GM20431 (cell line): ENCODE data around the gene TENM3.

Experiments used
- in situ Hi-C: fragments of 300-500 bp; cut with MseI, MboI; formaldehyde crosslinking; loops from one replicate; pipeline ENCODE4 v1.15.0; 2020; ENCODE audit warnings: low sequenced_read_pairs; ENCODE audit not compliant: unreplicated experiment

TENM3 gene

DNA sequence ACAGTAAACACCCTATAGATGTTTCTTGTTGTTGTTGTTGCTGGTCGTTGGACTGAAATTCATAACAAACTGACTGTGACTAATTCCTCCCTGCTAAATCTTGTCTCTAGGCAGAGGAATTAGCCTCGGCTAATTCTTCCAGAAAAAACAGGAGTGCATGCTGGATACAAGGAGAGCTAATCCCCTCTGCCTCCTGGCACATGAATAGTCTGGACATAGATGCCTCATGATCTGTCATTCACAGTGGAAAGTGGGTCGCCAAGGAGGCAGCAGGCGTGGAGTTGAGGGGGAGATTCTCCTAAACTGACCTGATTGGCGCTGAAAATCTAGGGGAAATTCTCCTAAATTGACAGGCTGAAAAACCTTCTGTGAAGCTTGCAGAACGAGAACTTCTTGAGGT, 453.9 kb downstream of the TENM3 start:
- in situ Hi-C loops, result no loop called here

DNA sequence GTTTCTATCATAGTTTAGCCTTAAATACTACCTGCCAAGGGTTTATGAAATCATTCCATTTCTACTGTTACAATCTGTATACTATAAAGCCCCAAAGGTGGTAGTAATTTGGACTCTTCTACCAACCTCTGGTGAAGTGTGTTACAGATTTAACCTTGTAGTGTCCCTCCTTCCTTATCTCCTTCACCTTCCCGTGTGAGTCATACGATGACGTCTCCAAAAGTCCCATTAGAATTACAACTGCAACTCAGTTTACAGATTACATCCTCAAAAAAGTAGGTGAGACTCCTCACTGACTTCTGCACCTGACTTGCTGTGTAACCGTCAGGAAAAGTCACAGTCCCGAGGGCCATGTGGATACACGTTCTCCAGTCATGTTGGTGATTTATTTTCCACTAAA, 455.0 kb downstream of the TENM3 start:
- in situ Hi-C loops, result no loop called here

DNA sequence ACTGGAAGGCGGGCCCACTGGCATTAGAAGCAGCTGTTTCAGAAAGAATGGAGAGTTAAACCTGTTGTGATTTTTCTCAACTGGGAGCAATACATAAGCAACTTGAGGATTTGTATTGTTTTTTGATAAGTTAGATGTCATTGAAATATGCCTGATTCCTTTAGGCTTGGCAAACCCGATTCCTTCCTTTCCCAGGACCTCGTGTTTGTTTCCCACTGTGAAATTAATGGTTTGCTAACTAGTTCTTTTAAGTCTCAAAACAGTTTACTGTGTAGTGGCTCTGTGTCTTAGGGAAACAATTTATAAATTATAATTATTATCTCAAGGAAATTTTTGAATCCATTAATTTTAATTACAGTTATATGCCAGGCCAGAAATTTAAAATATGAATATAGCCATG, 456.0 kb downstream of the TENM3 start:
- in situ Hi-C loops, result no loop called here

DNA sequence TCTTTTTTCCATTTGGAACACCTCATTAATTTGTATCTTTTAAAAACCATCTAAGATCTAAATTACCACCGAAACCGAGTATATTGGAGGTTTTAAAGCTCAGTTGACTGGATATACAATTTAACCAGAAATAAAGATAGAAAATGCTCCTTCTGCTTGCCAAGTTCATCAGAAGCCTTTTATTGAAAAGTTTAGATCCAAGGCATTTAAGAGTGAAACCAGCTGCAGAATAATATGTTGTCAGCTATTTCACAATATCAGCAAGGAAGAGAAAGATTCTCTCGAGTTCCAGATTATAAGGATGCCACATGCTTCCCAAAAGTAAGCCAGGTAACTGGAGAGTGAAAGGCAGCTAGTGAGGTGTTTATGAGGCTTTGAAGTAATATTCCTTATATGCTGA, 456.6 kb downstream of the TENM3 start:
- in situ Hi-C loops, result no loop called here

DNA sequence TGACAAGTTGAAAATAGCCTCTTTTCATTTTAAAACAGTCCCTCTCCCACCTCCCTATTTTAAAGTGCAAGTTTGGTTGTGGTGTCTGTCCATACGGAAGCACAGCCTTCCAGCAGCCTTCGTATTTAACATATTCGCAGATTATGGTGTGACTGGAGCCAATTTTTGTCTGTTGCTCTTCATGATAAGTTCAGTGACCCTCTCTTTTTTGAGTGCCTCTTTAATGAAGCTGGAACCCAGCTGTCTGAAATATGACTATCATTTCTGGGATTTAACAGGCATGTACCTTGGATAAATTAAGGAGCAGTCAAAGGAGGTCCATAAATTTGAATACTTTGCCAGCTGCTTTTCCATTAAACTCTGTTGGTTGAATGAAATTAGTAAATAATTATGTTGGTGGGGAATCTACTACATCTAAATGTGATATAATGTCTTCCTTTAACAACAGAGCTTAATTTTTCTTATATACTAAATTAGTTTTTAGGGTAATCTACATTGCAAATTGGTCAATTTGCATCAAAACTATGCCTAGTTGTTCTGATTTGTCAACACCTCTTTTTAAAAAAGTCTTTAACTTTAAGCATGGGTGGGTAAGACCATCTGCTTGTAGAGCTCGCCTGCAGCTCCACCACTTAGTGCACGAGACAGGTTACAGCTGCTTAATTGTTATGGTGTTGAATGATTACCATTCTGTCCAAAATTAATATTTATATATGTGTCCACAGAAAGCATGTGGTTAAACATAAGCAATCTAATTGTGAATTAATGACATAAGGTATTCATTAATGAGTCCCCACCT, 457.4 kb downstream of the TENM3 start:
- in situ Hi-C loops, result no loop called here

DNA sequence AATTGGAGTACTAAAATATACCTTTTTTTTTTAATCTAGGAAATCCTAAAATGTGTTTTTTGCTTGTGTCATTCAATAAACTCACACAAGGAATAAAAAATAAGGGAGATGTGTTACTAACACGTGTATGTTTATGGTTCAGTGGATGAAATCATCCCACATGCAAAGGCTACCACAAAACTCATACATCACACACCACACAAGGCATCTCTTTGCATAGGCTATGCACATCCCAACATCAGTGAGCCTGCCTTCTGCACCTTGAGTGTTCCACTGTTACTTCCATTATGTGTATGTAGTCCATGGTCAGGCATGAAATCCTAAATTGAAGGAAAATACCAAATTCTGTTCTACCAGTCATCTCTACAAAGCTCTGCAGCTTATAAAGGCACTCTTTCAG, 460.9 kb downstream of the TENM3 start:
- in situ Hi-C loops, result no loop called here

DNA sequence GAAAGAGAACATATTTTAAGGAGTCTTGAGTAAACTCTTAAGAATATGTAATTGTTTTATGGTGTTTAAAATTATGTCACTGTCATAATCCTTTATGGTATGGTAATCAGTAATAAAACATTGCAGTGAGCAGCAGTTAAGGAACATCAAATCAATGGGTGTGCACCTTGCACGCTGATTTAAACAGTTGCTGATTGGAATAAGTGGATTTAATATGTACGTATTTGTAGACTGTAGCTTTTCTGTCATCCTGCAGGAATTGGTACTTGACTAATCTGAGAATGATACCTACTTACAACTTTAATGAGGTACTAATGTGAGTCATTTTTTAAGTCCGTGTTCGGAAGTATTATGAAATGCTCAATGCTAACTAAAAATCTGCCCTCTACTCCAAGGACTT, 461.7 kb downstream of the TENM3 start:
- in situ Hi-C loops, result no loop called here

DNA sequence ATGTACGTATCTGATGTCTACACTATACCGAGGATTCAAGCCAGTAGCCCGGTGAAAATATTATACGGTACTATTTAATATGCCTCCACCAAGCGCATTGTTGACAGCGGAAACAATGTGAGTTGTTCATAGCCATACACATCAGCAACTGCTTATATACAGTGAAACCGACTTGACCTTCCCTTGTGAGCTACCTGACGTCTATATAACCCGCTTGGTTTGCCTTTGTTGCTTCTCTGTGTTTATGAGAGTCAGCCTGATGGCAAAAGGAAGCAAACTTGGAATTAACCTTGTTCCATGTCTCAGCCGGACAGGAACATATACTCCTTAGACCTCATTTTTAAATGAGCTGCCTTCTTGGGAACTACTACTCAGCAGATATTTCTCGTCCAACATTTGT, 462.2 kb downstream of the TENM3 start:
- in situ Hi-C loops, result no loop called here

DNA sequence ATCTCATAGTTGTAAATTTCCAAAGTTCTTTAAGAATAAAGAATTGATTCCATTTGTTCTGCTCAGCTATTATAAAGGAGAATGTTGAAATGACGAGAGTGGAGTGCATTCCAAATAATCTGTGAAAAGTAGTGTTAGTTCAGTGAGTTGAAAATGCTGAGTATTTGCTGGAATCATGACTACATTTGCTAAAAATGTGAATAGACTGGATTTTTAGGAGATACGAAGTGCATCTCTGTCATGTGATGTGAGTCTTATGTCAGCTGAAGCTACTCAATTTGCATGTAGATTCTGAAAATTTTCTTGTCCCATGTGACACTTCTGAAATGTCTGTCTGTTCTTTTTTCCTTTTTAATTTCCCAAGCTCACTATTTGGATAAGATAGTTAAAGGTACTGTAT, 468.0 kb downstream of the TENM3 start:
- in situ Hi-C loops, result no loop called here

DNA sequence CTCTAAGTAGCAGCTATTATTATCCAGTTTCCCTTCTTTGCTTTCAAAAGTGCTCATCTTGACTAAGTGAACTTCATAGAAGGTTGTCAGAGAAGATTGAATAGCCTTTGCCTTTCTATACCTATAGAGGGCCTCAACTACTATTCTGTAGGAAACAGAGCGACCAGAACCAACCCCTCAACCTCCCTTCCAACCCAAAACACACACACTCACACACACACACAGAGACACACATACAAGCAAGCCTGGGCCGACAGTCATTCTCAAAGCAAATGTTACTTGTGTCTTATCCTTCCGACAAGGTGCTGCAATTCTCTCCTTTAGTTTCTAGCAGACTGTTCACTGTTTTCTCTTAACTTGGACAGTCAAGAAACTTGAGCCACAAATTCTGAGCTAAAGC, 472.3 kb downstream of the TENM3 start:
- in situ Hi-C loops, result no loop called here

DNA sequence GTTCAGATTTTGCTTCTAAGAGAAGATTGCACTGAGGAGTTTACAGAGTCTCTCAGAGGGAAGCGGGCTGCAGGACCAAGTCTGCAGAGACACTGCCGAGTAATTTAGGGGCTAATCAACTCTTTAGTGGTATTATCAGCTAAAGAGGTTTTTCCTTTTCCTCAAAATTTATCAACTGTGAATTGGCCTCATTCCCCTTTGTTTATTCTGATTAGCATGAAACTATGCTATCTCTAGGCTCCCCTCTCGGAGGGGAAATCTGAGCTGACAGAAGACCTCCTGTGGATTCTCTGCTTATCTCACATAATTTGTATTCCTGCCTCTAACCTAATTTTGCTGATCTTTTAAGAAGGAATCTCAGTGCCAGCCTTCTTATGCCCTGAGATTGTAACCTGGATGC, 473.0 kb downstream of the TENM3 start:
- in situ Hi-C loops, result no loop called here

DNA sequence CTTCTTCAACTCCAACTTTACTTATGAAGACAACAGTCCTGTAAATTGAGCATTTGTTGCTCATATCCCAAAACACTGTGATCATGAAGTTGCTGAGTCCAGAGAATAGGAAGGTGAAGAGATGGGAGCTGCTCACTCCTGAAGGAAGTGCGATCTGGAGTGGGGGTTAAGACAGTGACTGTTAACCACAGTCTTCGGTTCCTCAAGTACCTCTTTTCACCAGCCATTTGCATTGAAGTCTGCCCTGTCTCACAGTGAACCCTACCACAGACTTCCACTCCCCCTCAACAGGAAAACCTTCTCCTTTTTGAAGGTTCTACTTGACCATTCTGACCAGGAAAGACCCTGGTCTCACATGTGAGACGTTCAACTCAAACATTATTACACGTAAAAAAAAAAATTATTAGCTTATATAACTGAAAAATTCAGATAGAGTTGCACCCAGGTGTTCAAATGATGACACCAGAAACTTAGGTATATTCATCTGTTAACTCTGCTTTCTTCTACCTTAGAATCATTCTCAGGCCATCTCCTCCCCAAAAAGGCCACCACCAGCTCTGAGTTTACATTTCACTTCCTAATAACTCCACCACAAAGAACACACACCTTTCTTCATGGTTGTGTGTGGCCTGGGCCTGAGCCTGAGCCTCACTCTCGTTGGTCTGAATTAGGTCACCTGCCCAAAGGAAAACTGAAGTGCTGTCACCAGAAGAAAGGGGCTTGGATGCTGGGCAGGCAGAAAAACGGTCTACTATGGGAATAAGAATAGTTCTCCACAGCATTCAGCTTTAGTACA, 474.8 kb downstream of the TENM3 start:
- in situ Hi-C loops, result no loop called here

DNA sequence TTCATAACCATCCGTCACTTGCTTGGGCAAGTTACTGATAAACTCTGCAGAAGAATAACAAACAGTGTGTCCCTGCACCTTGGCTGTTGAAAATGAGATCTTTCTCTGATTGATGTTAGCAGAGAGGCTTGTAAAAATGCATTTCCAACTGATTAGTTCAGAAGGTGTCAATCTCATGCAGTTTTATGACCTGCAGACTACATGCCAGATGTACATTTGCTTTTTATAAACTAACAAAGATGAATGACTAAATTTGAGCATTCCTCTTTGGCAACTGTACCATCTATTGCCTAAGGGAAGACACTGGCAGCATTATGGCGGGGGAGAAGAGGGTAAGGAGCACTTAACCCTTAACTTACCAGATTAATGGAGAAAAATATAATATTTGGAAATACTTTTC, 481.2 kb downstream of the TENM3 start:
- in situ Hi-C loops, result no loop called here

DNA sequence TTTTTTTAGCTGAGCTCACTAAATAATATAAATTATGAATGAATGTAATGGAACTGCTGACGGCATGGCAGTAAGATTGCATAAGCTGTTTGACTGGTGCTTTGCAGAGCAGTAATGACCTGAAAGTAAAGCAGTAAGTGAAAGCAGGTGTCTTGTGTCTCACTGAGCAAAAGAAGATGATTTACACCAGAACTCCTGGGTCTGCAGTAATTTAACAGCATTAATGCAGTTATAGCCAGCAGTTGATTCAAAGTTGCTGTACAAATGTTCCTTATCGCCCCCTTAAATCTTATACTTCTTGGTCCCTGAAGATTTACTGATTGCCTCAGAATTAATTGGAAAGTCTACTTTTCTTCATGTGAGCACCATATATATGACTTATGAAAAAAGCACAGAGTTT, 486.3 kb downstream of the TENM3 start:
- in situ Hi-C loops, result no loop called here

DNA sequence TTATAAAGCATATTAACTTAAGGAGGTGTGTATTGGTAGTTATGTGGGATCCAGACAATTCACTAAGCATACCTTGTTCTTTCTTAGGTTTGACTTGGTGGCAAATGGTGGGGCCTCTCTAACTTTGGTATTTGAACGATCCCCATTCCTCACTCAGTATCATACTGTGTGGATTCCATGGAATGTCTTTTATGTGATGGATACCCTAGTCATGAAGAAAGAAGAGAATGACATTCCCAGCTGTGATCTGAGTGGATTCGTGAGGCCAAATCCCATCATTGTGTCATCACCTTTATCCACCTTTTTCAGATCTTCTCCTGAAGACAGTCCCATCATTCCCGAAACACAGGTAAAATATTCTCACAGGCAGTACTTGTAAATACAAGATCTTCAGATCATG, 487.6 kb downstream of the TENM3 start:
- in situ Hi-C loops, result no loop called here

DNA sequence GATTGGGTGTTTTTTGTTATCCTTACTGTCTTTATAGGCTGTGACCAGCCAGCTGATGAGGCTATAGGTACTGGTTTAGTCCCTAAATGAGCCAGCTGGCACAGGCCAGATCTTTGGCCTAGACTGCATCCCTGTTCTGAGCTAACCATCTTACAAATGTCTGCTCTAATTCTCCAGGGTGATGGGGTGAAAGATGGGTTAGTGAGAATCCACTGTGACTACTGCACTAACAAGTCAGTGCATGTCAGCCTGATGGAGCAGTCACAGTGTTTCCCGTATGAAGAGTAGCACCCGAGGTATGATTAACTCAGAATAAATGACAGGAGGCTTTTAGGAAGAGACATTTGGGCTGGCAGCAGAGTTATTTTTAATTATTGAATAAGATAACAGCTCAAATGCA, 493.0 kb downstream of the TENM3 start:
- in situ Hi-C loops, result no loop called here

DNA sequence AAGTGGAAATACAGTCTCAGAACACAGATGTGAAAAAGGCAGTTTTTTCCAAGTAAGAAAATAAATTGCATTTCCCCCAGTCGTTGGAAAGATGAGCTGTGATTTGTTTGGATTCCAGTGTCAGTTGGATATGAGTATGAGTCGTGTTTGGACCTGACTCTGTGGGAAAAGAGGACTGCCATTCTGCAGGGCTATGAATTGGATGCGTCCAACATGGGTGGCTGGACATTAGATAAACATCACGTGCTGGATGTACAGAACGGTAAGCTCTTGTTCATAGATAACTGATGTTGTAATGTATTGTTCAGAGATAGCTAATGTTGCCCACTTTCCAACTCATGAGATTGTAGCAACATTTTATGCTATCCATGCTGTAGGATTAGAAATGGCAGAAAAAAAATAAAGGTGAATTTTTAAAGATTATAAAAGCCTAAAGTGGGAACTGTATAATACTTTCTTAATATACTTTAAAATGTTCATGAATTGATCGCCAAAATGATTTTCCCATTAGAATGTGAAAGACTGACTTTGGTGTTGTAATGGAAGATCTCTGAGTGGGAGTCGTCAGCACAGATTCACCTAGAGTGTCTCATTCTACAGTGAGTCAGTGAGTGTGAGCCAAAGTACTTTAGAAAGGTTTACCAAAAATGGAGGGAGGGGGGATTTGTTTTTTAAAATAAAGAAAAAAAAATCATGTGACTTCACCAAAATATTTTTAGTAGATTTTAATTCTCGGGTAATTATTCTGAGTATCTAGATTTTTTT, 495.3 kb downstream of the TENM3 start:
- in situ Hi-C loops, result no loop called here

DNA sequence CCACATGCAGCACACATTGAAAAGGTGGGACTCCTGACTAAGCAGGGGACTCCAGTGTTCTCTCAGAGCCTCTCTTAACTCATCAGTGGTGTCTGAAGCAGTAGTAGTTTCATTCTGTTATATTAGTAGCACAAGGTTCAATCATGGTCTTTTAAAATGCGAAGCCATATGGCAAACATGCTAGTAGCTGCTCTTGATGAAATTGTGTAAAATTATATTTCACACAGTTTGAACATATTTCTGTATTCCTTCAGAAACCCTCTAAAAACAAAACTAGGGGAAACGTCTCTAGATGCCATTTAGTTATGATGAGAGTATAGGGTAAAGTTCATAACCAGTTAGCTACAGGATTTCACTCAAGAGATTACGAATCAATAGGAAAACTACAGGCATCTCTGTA, 497.1 kb downstream of the TENM3 start:
- in situ Hi-C loops, result no loop called here

DNA sequence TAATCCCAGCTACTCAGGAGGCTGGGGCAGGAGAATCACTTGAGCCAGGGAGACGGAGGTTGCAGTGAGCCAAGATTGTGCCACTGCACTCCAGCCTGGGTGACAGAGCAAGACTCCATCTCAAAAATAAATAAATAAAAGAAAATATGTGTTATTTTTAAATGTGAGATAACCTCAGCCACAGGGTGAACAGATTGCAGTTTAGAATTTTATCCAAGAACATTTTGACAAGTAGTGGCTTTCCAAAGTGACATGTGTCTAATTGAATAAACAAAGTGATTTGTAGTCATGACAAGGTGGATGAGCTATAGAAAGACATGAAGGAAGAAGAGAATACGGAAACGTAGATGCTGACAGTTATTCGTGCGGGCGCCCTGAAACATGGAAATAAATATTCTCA, 497.9 kb downstream of the TENM3 start:
- in situ Hi-C loops, result no loop called here

DNA sequence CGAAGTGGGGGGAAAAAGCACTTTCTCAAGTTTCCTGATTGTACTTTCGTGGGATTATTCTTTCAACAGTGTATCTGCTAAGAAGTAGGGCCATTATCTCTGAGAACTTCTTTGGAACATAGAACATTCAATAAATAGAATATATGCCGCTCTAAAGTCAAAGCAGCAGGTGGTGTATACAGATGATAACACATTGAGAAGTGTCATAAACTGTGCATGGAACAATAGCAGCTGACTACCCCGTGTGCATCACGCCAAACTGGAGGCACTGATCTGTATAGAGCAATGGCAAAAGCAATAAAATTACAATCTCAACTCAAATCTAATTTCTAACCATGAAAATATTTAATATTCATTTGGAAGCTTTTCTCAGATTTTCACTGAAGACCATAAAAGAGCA, 498.7 kb downstream of the TENM3 start:
- in situ Hi-C loops, result no loop called here

DNA sequence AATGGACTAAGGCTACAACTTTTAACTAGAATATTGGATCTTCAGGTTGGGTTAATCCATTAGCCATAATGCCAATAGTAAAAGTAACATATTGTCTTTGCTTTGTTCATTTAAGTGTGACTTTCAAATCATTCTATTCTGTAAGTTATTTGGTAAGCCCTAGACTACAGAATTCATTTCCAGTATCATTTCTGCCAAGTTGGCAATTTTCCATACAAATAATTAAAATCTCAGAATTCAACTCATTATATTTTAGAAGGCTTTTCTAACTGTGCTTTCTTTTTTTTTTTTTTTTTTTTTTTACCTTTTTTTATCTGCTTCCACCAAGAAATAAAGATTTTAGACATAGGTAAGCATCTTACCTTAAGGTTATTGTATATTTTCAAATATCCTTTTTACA, 500.6 kb downstream of the TENM3 start:
- in situ Hi-C loops, result no loop called here
